GM20000 (cell line): ENCODE results near the gene TAPBP.
A peak's percentile ranks its signal among the peaks of the same experiment; 100 is the strongest.
"Not testable (repeated sequence)": the region's sequence is repeated elsewhere in the genome, so short reads cannot be mapped to it uniquely, and the experiment has no call there.

Experiments
- DNase-seq: peaks from one replicate; pipeline ENCODE4 v3.0.0; 2012; ENCODE audit warnings: low spot score
- TF ChIP-seq, protein P1 (sequence below): IDR thresholded peaks from 2 replicates; pipeline ENCODE4 v1.5.1; 2012; ENCODE audit warnings: mild to moderate bottlenecking, control low read depth; ENCODE audit errors: extremely low read depth, missing control alignments

Gene TAPBP

DNA sequence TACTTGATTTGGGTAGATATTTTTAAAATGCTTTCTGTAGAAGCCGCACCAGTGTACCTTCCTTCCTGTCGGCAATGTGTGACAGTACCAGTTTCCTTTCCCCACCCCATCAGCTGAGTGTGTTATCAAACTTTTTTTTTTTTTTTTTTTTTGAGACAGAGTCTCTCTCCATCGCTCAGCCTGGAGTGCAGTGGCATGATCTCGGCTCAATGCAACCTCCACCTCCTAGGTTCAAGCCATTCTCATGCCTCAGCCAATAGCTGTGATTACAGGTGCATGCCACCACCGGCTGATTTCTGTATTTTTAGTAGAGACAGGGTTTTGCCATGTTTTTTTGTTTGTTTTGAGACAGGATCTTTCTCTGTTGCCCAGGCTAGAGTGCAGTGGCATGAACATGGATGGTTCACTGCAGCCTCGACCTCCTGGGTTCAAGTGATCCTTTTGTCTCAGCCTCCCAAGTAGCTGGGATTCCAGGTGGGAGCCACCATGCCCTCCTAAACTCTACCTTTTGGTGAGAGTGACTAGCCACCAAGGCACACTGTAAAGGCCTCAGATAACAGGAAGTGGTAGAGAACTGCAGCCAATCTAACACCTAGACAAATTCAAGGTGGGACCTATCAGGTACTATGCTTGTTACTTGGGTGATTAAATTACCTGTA lies 30.2 kb upstream of the TAPBP start:
- peak; percentile 57 for DNase-seq
- TF ChIP-seq, protein P1, sequence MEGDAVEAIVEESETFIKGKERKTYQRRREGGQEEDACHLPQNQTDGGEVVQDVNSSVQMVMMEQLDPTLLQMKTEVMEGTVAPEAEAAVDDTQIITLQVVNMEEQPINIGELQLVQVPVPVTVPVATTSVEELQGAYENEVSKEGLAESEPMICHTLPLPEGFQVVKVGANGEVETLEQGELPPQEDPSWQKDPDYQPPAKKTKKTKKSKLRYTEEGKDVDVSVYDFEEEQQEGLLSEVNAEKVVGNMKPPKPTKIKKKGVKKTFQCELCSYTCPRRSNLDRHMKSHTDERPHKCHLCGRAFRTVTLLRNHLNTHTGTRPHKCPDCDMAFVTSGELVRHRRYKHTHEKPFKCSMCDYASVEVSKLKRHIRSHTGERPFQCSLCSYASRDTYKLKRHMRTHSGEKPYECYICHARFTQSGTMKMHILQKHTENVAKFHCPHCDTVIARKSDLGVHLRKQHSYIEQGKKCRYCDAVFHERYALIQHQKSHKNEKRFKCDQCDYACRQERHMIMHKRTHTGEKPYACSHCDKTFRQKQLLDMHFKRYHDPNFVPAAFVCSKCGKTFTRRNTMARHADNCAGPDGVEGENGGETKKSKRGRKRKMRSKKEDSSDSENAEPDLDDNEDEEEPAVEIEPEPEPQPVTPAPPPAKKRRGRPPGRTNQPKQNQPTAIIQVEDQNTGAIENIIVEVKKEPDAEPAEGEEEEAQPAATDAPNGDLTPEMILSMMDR = no peak

DNA sequence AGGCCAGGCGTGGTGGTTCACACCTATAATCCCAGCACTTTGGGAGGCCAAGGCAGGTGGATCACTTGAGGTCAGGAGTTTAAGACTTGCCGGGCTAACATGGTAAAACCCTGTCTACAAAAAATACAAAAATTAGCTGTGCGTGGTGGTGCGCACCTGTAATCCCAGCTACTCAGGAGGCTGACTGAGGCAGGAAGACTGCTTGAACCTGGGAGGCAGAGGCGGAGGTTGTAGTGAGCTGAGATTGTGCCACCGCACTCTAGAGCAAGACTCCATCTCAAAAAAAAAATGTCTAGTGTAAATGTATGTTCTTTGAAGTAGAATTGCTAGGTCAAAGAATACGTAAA lies 29.7 kb upstream of the TAPBP start:
- DNase-seq = not testable (repeated sequence)

DNA sequence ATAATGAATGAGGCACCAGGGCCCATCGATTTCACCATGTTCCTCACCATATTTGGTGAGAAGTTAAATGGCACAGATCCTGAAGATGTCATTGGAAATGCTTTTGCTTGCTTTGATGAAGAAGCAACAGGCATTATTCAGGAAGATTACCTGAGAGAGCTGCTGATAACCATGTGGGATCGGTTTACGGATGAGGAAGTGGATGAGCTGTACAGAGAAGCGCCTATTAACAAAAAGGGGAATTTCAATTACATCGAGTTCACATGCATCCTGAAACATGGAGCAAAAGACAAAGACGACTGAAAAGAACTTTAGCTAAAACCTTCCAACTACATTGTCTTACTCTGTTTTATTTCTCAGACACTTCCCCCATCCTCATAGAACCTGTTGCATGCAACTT lies 25.3 kb upstream of the TAPBP start:
- DNase-seq = no peak
- TF ChIP-seq, protein P1 = no peak

GRCh38 chr6:33336495-33336894 lies 22.6 kb upstream of the TAPBP start:
- TF ChIP-seq, protein P1 = no peak
- DNase-seq = no peak

- TF ChIP-seq, protein P1 = no peak
- no peak for DNase-seq
Observed at GRCh38 chr6:33335916-33336315, 22.0 kb upstream of the TAPBP start.

GRCh38 chr6:33333666-33334065 lies 19.8 kb upstream of the TAPBP start:
- TF ChIP-seq, protein P1 = no peak
- DNase-seq = no peak

DNA sequence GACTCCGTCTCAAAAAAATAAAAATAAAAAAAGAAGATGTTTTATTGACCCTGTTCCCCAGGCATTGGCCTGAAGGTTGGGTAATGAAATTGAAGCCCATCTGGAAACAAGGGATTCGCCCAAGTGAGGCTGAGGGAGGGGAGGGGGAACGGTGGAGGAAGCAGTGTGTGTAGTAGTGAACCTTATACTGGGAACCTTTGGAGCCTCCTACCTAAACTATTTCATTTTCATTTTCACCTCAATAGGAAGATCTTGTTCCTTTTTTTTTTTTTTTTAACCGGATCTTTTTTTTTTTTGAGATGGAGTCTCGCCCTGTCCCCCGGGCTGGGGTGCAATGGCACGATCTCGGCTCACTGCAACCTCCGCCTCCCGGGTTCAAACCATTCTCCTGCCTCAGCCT lies 16.9 kb upstream of the TAPBP start:
- TF ChIP-seq, protein P1 = no peak

GRCh38 chr6:33329058-33329457 lies 15.2 kb upstream of the TAPBP start:
- DNase-seq = no peak

More for the DNA sequence above, 16.9 kb upstream of the TAPBP start:
- no peak for DNase-seq

More at GRCh38 chr6:33329058-33329457, 15.2 kb upstream of the TAPBP start:
- TF ChIP-seq, protein P1 = no peak
